OCI-LY1 (cell line): Measurements from ENCODE around the gene CMIP.
A peak's percentile ranks its signal among the peaks of the same experiment; 100 is the strongest.

Source experiments
- H2AFZ ChIP-seq: fragments of 200-600 bp; sonication (generic), shearing (Covaris generic); 2 replicates; pipeline ENCODE4 v1.6.0; 2014; ENCODE audit warnings: antibody characterized with exemption, mild to moderate bottlenecking, low read length
- H3F3A ChIP-seq: fragments of 200-600 bp; sonication (generic), shearing (Covaris generic); 2 replicates; pipeline ENCODE4 v1.6.0; 2014; ENCODE audit warnings: mild to moderate bottlenecking, antibody characterized with exemption, low read length, moderate library complexity; ENCODE audit not compliant: insufficient read depth
- H3K27ac ChIP-seq: fragments of 200-600 bp; sonication (generic); 2 replicates; pipeline ENCODE4 v1.5.1; 2014; ENCODE audit warnings: low read length, mixed run types, mild to moderate bottlenecking, low read depth; ENCODE audit not compliant: poor library complexity, severe bottlenecking
- H3K27me3 ChIP-seq: fragments of 200-600 bp; sonication (generic); 2 replicates; pipeline ENCODE4 v1.6.0; 2014; ENCODE audit warnings: antibody characterized with exemption, mild to moderate bottlenecking, low read length, moderate library complexity; ENCODE audit not compliant: insufficient read depth
- H3K36me3 ChIP-seq: fragments of 200-600 bp; sonication (generic); 2 replicates; pipeline ENCODE4 v1.6.1; 2014; ENCODE audit warnings: mild to moderate bottlenecking, antibody characterized with exemption, low read length, moderate library complexity, mixed read lengths; ENCODE audit not compliant: insufficient read depth
- H3K4me1 ChIP-seq: fragments of 200-600 bp; sonication (generic); 2 replicates; pipeline ENCODE4 v1.5.1; 2014; ENCODE audit warnings: mild to moderate bottlenecking, low read length, moderate library complexity; ENCODE audit not compliant: insufficient read depth, severe bottlenecking
- H3K4me2 ChIP-seq: fragments of 200-600 bp; sonication (generic), shearing (Covaris generic); 2 replicates; pipeline ENCODE4 v1.6.1; 2014; ENCODE audit warnings: low read length
- H3K4me3 ChIP-seq: fragments of 200-600 bp; sonication (generic); 2 replicates; pipeline ENCODE4 v1.5.1; 2014; ENCODE audit warnings: low read length, low read depth, mild to moderate bottlenecking, mixed read lengths; ENCODE audit not compliant: poor library complexity, severe bottlenecking
- H3K79me2 ChIP-seq: fragments of 200-600 bp; shearing (Covaris generic); 2 replicates; pipeline ENCODE4 v1.6.1; 2016; ENCODE audit warnings: mixed run types, low read length, mixed read lengths; ENCODE audit not compliant: insufficient read depth
- H3K9ac ChIP-seq: fragments of 200-600 bp; sonication (generic), shearing (Covaris generic); 2 replicates; pipeline ENCODE4 v1.6.1; 2014; ENCODE audit warnings: mild to moderate bottlenecking, low read length, mixed read lengths
- H3K9me2 ChIP-seq: fragments of 200-600 bp; sonication (generic), shearing (Covaris generic); 2 replicates; pipeline ENCODE4 v1.6.1; 2014; ENCODE audit warnings: low read depth, mild to moderate bottlenecking, low read length, mixed read lengths
- H3K9me3 ChIP-seq: fragments of 200-600 bp; shearing (Covaris generic); 2 replicates; pipeline ENCODE4 v1.6.1; 2014; ENCODE audit warnings: low read length, mixed read lengths
- H4K20me1 ChIP-seq: fragments of 200-600 bp; sonication (generic), shearing (Covaris generic); 2 replicates; pipeline ENCODE4 v1.6.0; 2016; ENCODE audit warnings: mild to moderate bottlenecking, low read length; ENCODE audit not compliant: insufficient read depth
- EZH2 ChIP-seq: fragments of 200-600 bp; sonication (generic), shearing (Covaris generic); IDR thresholded peaks from 2 replicates; pipeline ENCODE4 v1.8.0; 2017; ENCODE audit warnings: borderline replicate concordance, mixed run types, mild to moderate bottlenecking, antibody characterized with exemption, low read length, moderate library complexity, mixed read lengths
- TF ChIP-seq, protein P1 (sequence below): fragments of 200-600 bp; sonication (generic), shearing (Covaris generic); IDR thresholded peaks from 2 replicates; pipeline ENCODE4 v1.5.1; 2017; ENCODE audit warnings: mild to moderate bottlenecking, antibody characterized with exemption, low read length, moderate library complexity, mixed read lengths

CMIP gene

DNA sequence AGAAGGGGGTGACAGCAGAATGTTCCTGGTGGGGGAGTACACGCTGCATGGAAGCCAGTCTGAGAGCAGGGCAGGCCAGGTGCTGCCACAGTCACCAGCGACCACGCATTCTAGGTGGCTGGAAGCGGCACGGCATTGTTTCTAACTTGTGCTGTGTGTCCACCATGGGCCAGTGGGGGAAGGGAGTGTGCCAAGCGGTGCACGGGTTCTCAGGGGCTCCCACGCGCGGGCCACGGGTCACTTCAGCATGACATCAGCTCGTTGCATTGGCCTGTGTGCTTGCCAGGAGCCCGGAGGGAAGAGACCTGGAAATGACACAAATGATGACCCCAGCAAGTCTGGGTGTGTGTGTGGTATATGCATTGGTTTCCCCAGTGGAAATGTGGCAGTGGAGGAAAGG is 169.6 kb downstream of the CMIP start:
- no peaks in the 10 kb centered on the region for H3K27me3 ChIP-seq
- no peaks in the 10 kb centered on the region for H4K20me1 ChIP-seq
- no peaks in the 10 kb centered on the region for H3K9me3 ChIP-seq
- no peaks in the 10 kb centered on the region for H3F3A ChIP-seq
- peaks cover 25% of the 10 kb centered on the region for H3K36me3 ChIP-seq
- no peak overlapping the region for H3K9ac ChIP-seq
- no peak overlapping the region for H3K4me2 ChIP-seq
- H3K27ac ChIP-seq, result no peak overlapping the region
- peaks cover 30% of the 10 kb centered on the region for H3K4me1 ChIP-seq
- no peaks in the 10 kb centered on the region for H3K79me2 ChIP-seq
- no peaks in the 10 kb centered on the region for H3K9me2 ChIP-seq
- no peak overlapping the region for H2AFZ ChIP-seq
- H3K4me3 ChIP-seq, result no peak overlapping the region
- TF ChIP-seq, protein P1, sequence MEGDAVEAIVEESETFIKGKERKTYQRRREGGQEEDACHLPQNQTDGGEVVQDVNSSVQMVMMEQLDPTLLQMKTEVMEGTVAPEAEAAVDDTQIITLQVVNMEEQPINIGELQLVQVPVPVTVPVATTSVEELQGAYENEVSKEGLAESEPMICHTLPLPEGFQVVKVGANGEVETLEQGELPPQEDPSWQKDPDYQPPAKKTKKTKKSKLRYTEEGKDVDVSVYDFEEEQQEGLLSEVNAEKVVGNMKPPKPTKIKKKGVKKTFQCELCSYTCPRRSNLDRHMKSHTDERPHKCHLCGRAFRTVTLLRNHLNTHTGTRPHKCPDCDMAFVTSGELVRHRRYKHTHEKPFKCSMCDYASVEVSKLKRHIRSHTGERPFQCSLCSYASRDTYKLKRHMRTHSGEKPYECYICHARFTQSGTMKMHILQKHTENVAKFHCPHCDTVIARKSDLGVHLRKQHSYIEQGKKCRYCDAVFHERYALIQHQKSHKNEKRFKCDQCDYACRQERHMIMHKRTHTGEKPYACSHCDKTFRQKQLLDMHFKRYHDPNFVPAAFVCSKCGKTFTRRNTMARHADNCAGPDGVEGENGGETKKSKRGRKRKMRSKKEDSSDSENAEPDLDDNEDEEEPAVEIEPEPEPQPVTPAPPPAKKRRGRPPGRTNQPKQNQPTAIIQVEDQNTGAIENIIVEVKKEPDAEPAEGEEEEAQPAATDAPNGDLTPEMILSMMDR, result no peak
- TF ChIP-seq EZH2, result no peak

DNA sequence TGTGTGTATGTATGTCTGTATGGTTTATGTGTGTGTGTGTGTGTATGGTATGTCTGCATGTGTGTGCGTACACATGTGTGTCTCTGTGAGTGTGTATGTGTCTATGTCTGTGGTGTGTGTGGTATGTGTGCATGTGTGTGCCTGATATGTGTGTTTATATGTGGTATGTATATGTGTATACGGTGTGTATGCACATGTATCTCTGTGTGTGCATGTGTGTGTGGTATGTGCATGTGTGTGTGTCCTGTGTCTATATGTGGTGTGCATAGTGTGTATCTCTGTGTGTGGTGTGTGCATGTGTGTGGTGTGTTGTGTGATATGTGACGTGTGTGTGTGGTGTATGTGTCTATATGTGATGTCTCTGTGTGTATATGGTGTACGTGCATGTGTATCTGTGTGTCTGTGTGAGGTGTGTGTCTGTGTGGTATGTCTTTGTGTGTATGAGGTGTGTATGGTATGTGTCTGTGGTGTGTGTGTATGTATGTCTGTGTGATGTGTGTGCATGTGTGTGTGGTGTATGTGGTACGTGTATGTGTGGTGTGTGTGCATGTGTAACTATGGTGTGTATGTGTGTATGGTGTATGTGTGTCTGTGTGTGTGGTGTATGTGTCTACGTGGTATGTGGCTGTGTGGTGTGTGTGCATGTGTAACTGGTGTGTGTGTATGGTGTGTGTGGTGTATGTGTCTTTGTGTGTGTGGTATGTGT is 170.2 kb downstream of the CMIP start:
- no peaks in the 10 kb centered on the region for H3K9me2 ChIP-seq
- H3K9ac ChIP-seq, result no peak overlapping the region
- H2AFZ ChIP-seq, result no peak overlapping the region
- no peak overlapping the region for H3K27ac ChIP-seq
- no peaks in the 10 kb centered on the region for H3K79me2 ChIP-seq
- no peaks in the 10 kb centered on the region for H4K20me1 ChIP-seq
- TF ChIP-seq, protein P1, result no peak
- no peak for TF ChIP-seq EZH2
- no peaks in the 10 kb centered on the region for H3K9me3 ChIP-seq
- H3F3A ChIP-seq, result no peaks in the 10 kb centered on the region
- H3K4me1 ChIP-seq, result peaks cover 26% of the 10 kb centered on the region
- H3K4me2 ChIP-seq, result no peak overlapping the region
- no peaks in the 10 kb centered on the region for H3K27me3 ChIP-seq
- H3K36me3 ChIP-seq, result peaks cover 25% of the 10 kb centered on the region
- H3K4me3 ChIP-seq, result no peak overlapping the region

DNA sequence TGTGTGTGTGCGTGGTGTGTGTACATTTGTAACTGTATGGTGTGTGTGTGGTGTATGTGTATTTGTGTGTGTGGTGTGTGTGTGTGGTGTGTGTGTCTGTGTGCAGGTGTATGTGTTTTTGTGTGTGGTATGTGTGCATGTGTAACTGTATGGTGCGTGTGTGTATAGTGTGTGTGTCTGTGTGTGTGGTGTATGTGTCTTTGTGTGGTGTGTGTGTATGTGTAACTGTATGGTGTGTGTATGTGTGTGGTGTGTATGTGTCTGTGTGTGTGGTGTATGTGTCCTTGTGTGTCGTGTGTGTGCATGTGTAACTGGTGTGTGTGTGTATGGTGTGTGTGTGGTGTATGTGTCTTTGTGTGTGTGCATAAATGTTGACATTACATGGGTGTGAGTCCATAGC is 170.8 kb downstream of the CMIP start:
- H3K9me3 ChIP-seq, result no peaks in the 10 kb centered on the region
- H3F3A ChIP-seq, result no peaks in the 10 kb centered on the region
- H3K79me2 ChIP-seq, result no peaks in the 10 kb centered on the region
- peak overlapping the region; percentile 58; the same call in 1 of the 2 replicates for H3K4me2 ChIP-seq
- TF ChIP-seq, protein P1, result no peak
- TF ChIP-seq EZH2, result no peak
- no peak overlapping the region for H3K4me3 ChIP-seq
- H3K27ac ChIP-seq, result peak overlapping the region; percentile 84
- no peaks in the 10 kb centered on the region for H3K27me3 ChIP-seq
- peaks cover 26% of the 10 kb centered on the region for H3K4me1 ChIP-seq
- H4K20me1 ChIP-seq, result no peaks in the 10 kb centered on the region
- no peaks in the 10 kb centered on the region for H3K9me2 ChIP-seq
- no peak overlapping the region for H2AFZ ChIP-seq
- no peak overlapping the region; the same call in 1 of the 2 replicates for H3K9ac ChIP-seq
- peaks cover 25% of the 10 kb centered on the region for H3K36me3 ChIP-seq
